OCI-M1 (cell line): ENCODE measurements around the gene CCDC154.
"Not testable (repeated sequence)": the region's sequence is repeated elsewhere in the genome, so short reads cannot be mapped to it uniquely, and the experiment has no call there.

Experiments
- DNase-seq: peaks from one replicate; lab custom pipeline; 2025; lab: John Stamatoyannopoulos, UW

CCDC154 gene

DNA sequence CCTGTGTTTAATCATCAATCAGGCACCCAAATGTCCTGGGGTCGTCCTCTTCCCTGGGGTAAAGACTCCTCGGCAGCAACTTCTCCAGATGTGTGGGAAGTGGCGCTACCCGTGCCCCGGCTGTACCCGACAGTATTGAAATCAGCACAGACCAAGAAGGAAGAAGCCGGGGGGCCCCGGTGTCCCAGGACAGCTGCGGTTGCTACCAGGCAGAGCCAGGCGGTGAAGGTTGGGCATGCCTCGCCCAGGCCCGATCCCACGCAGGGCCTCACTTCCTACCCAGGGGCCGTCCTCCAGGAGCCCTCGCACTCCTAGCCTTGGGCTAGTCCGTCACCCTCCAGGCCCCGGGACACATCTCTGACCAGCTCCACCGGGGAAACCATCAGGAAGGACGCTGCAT lies 9.0 kb upstream of the CCDC154 start:
- DNase-seq = no peak

DNA sequence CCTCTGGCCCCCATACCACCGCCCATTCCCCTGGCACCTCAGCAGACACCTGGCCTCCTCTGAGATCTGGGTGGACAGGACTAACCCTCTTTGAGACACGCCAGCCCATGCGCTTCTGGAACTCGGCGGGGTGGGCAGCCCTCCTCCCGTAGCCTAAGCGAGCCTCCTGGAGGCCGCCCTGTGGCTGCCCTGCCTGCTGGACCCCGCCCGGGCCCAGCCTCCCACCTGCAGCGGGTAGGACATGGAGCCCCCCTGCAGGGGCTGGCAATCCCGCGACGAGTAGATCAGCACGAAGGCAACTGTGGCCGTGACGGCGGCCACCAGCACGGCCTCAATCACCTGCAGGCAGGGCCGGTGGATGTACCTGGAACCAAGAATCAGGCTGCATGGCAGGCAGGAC lies 8.2 kb upstream of the CCDC154 start:
- no peak for DNase-seq

DNA sequence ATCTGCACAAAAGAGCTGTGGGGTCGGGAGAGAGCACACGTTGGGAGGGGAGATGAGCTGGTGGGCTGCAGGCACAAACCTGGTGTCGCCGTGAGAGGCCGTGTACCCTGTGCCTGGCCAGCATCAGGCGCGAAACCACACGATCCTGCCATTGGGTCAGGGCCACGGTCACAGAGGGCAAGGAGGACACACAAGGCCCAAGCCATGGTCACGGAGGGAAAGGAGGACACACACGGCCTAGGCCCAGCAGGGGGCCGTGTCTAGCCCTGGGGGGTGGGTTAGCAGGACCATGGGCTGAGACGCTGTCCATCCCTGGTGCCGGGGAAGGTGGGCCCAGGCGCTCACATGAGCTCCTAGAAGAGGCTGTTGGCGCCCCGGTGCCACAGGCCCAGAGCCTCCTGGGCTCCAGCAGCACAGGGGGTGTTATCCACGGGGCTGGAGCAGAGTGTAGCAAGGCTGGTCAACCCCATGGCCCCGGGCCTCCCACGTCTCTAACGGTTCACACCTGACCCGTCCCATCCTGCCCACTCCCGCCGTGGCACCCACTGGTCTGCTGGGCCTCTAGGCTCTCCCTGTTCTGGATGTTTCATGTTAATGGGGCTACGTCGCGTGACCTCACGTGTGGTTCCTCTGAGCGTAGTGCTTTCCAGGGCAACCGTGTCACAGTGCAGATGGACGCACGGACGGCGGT lies 7.5 kb upstream of the CCDC154 start:
- DNase-seq = no peak

DNA sequence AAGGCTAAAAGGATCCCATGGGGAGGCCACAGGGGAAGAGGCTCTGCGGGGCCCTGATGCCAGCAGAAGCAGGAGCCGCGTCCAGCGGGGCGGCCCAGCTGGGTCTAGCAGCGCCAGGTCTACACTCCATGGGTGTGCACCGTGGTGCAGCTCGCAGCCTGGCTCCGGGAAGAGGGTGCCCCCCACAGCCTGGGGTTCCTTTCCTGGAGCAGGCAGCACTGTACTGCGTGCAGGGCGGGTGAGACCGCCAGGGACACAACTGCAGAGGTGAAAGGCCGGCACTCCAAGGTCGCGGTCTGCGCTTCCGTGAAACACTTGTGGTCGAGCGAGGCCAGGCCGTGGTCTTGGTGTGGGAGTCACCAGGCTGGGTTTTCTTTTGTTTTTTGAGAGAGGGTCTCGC lies 6.5 kb upstream of the CCDC154 start:
- no peak for DNase-seq

DNA sequence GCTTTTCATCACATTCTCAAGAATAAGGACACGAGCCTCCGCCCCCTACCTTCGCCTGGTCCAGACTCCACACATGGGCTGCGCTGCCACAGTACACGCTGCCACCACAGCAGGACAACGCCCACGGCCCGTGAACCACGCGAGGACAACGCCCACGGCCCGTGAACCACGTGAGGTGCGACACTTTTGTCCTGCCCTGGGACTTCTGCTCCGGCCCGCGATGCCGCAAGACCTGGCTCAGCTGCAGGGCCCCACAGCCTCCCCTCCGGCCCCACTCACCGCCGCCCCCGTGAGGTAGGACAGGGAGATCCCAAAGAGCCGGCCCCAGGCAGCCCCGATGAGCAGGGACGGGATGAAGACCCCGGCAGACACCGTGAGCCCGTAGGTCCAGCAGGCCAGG lies 5.9 kb upstream of the CCDC154 start:
- no peak for DNase-seq

DNA sequence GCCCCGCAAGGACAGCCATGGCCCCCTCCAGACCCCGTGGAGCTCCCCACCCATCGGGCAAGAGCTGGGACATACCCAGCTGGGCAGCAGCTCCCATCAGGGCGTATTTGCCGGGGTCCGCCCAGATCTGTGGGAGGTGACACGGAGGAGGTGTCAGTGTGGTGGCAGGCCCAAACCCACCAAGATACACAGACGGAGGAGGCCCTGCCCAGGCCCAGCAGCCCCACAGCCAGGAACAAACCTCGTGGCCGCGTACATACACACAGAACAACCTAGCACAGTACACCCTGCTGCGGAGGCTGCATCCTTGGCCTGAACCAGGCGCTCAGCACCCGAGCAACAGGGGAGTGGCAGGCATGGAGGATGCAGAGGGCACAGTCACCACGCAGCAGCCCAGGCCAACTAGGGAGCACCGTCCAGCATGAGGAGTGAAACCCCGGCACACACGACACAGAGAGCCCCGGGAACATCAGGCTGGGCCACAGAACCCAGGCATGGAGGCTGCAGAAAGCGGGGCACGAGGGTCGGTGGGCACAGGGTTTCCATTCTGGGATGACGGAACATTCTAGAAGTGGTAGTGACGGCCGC lies 4.9 kb upstream of the CCDC154 start:
- DNase-seq = no peak

DNA sequence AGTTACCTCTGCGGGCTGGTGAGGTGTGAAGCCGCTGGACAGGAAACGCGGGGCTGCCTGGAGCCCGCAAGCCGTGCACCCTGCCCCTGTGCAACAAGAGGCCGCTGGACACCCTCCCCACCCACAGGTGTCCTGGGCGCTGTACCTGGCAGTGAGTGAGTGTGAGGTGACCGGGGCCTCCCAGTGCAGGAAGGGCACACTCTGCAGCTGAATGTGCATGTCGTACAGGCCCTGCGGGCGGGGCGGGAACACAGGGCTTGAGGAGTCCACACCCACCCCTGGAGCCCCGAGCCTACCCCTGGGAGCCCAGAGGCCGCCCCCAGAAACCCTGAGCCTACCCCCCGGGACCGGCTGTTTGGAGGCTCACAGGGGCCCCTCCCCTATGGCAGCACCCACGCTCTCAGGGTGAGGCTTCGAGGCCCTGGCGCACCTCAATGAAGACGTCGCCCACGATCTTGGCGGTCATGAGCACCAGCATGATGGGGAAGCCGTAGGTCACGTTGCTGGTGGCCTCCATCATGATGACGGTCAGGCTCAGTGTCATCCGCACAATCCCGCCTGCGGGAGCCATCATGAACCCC lies 4.3 kb upstream of the CCDC154 start:
- DNase-seq = no peak

DNA sequence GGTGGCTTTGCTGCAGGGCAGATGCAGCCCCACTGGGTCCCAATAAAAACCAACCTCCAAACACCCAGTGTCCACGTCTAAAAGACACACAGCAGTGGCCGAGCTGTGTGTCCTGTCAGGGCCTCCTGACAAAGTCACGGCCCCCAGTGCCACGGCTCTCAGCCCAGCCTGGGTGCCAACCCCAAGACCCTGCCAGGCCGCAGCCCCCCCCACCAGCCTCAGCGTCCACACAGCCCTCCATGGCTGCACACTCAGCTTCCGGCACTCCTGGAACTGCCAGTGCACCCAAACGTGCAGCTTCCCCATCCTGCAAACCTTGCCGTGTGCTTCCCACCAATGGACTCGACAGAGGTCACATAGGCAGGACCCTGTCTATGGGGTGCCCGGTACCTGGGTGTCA lies 3.6 kb upstream of the CCDC154 start:
- DNase-seq = no peak

DNA sequence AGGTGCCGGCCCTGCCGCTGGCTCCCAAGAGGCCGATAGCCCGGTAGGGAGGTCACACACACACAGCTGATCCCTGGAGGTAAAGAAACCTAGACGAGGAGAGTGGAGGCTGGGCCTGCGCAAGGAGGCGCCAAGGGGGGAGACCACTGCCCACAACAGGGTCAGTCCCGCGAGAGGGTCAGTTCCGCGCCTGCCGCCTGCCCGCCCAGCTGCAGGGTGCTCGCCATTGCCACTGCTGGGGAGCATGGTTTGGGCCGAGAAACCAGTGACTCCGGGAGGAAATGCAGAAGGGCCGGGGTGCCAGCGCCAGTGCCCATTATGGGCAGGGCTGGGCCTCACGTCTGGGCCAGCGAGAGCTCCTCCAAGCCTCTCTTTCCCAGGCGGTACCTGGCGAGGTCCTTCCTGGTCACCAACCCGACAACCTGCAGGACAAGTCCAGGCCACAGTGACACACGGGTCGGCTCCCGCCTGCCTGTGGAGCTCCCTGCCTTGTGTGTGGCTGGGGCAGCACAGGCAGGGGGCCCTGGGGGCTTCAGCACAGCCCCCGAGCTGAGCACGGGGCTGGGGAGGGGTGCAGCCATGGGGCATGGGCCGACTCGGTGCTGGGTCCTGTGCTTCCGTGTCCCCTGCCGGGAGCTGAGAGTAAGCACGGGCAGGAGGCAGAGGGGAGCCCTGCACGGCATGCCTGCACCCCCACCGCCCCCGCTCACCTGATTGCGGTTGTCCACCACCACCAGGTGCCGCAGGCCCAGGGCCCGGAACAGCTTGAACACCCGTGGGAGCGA lies 2.1 kb upstream of the CCDC154 start:
- DNase-seq = no peak

DNA sequence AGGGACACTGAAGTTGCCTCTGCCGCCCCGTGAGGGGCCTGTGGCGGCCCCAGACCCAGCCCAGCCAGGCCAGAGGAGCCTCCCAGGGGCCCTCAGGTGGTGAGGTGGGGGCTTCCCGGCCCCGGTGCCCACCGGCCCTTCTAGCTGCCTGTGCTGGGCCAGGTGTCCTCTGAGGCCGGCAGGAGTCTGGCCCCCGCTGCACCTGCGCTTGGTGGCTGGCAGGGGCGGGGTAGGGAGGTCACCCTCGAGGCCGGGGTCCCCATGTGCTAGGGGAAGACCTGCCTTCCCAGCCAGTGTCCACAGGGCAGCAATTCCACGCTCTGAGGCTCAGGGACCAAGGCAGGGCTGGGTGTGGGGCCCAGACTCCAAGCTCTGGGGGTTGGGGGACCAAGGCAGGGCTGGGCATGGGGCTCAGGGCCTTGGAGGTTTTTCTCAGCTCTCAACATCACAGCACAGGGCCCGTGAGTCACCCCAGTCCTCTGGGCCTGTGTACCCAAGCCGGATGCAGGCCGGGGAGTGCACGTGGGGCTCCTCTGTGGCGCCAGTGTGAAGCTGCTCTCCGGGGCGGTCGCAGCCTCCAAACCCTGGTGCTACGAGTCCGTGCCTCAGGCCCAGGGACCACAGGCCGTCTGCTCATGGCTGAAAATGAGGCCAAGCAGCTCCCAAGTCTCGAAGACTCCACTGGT lies 1.3 kb upstream of the CCDC154 start:
- DNase-seq = no peak

DNA sequence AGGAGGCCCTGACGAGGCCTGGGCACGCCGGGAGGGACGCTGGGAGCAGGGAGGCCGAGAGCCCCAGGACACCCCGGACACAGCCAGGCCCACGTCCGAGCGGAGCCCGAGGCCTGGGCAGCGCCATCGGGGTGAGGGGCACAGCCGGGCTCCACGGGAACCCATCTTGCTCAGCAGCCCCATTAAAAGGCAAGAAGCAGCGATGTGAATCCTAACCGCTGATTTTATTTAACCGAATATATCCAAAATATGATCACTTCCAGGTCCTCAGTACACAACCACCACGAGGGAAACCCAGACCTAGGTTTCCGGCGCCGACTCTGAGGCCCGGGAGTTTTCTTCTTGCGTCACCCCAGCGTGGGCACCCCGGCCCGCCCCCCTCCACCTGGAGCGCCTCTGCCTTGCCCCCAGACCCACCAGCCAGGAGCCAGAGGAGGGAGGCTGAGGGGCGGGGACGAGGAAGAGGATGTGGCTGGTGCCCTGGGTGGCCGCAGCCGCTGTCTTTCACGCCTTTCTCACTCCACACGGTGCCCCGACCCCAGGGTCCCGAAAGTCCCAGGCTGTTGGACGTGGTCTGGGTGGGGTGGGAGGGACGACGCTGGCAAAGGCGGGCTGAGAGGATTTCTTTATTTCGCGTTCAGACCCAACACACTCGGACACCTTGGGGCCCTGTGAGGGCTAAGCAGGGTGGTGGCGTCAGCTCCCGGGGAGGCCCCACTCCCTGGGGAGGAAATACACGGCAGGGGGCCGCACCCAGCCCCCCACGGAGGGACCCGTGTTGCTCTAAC lies 568 bp upstream of the CCDC154 start:
- no peak for DNase-seq

DNA sequence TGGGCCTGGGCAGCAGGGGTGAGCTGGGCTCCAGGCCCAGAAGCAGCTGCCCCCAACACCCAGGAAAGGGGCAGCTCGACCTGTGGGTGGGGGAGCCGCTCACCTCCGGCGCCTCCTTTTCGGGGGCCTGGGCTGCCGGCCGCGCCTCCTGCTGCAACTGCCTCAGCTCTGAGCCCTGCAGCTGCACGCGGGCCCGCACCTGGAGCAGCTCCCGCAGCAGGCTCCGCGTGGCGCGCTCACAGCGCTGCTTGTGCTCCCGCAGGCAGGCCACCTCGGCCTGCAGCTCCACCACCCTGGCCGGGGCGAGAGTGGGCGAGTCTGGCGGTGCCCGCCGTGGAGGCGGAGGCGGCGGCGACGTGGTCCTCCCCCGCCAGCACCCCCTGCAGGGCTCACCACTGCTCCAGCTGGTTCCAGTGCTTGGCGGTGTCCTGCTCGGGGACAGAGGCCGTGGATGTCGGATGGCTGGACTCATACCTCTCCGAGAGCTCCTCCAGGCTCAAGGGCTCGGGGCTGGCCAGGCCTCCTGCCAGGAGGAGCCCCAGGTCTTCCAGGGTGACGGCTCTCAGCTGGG lies 868 bp downstream of the CCDC154 start:
- no peak for DNase-seq

DNA sequence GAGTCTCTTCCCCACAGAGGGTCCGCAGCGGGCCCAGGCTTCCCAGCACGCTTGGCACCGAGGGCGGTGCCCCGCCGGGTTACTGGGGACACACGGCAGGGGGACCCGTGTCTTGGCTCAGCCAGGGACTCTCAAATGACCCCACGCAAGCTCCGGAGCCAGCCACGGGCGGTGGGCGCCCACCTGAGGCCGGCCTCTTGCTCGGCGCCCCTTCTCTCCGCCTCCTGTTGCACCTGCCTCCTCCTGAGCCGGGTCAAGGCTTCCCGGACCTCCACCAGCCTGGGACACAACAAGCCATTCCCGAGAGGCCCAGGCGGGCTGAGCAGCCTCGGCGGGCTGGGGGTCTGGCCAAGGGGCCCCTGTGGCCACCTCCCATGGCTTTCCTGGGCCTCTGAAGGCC lies 1.7 kb downstream of the CCDC154 start:
- DNase-seq = no peak

DNA sequence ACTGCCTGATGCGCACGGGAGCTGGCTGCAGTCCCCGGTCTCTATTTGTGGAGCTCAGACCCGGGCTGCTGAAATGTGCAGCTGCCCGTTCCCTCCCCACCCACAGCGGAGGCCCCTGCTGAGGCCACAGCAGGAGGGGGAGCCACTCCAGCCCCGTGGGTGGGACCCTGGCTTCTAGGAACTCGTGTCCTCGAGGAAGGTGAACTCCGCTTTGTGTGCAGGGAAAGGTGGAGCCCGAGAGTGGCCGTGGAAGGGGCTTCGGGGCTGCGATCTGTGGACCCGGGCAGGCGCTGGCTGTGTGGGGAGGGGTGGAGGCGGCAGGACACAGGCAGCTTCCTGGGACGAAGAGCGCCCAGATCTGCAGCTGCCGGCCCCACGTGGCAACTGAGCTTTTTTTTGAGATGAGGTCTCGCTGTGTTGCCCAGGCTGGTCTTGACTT lies 2.9 kb downstream of the CCDC154 start:
- no peak for DNase-seq

DNA sequence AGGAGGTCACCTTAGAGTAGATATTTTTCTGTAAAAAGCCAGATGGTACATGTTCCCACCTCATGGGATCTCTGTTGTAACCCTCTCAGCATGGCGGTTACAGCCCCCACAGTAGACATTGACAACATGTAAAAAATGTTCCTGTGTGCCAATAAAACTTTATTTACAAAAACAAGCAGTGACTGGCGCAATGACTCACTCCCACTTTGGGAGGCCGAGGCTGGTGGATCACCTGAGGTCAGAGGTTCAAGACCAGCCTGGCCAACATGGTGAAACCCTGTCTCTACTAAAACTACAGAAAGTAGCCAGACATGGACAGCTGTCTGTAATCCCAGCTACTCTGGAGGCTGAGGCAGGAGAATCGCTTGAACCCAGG lies 4.7 kb downstream of the CCDC154 start:
- not testable (repeated sequence) for DNase-seq

DNA sequence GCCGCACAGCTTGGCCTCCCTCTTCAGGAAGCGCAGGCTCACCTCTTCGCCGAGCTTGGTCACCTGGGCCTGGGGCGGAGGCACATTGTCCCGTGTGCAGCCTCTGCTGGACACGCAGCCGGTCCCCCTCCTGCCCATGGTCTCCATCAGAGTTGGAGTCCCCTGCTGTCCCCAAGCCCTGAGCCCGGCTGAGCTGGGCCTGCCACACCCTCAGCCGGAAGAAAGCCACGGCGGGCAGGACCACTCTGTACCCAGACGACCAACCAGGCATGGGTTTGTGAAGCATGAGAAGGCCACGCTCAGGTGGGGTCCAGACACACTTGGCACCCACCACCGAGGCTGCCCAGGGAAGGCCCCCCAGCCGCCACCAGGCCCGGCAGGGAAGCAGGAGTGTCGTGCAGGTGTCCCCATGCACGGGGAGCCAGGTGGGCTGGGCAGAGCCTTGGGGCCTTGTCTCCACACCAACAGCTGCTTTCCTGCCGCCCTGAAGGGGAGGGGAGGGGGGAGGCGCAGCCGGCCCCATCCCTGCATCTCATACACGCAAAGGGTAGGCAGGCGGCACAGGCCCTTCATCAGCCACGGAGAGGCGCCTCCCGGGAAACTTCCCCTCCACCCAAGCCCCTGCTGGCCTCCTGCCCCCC lies 5.2 kb downstream of the CCDC154 start:
- DNase-seq = no peak

DNA sequence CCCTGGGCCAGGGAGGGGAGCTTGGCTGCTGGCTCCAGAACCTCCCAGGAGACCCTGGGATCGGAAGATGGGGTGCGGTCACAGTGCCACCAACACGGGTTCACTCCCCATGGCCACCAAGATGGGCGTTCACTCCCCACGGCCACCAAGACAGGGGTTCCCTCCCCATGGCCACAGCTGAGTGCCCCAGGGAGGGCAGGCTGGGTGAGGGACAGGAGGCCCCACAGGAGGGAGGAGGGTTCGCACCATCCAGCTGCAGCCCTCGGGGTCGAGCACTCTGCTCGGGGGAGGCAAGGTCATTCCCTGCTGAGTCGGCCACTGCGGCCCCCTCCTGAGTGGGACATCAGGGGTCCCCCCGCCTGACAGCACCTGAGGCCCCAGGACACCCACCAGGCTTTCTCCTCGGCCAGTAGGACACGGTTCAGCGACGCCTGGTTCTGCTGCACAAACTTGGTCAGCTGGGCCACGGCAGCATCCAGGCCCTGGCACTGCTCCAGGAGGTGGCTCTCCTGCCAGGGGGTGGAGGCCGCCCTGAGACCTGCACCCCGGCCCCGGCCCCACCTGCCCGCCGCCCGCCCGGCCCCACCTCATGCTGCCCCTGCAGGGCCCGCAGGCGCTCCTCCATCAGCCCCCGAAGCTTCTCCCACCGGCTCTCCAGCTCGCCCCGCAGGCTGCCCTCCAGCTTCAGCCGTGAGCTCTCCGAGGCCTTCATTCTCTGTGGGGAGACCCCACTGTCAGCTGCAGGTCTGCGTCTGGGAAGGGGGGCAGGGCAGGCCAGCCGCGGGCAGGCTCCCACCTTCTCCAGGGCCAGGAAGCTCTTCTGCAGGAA lies 5.9 kb downstream of the CCDC154 start:
- DNase-seq = no peak

DNA sequence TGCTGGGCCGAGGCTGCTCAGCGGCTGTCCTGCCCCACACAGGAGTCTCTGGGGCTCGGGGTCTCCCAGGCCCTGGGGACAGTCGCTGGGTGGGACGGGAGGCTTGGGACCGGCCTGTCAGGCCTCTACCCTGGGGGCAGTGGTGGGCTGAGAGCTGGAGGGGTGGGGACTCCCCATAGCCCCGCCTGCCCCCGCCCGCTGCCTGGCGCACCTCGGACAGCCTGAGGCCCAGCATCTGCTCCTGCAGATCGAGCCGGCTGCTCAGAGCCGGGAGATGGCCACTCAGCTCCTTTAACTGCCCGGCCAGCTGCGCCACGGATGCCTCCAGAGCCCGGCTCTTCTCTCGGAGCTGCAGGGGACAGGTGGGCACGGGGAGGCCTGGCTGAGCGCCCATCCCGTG lies 6.8 kb downstream of the CCDC154 start:
- no peak for DNase-seq

DNA sequence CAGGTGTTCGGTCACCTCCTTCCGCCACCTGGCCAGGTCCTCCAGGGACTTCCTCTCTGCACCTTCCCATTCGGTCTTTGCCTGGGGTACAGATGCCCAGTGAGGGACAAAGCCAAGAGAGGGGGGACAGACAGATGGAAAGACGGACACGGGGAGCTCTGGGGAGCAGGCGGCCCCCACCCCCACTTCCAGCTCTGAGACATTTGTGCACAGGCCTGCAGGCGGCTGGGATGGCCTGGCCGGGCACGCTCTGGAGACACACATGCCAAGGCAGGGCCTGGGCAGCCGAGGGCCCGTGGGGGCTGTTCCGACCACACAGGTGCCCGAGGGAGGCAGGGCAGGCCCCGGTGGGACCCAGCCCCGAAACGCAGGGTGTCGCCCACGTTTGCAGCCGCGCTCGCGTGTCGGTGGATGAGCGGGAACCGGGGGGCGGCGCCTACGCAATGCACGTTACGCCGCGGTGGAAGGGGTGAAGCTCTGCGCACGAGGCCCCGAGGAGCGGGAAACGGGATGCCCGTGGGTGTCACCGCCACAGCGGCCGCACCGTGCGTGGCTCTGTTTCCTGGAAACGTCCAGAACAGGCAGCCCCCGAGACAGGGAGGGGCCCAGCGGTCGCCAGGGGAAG lies 7.5 kb downstream of the CCDC154 start:
- DNase-seq = no peak
